Measurements from ENCODE around the gene CDH4. TPM values are rescaled to one million over a fixed set of nuclear protein-coding genes. Genes with fewer than 3 reads are reported as not detected.

The CDH4 gene
- total and polyA plus RNA-seq, 2 donors (not counting 1 experiment from before 2014, with no cell fraction given) = not detected

DNA sequence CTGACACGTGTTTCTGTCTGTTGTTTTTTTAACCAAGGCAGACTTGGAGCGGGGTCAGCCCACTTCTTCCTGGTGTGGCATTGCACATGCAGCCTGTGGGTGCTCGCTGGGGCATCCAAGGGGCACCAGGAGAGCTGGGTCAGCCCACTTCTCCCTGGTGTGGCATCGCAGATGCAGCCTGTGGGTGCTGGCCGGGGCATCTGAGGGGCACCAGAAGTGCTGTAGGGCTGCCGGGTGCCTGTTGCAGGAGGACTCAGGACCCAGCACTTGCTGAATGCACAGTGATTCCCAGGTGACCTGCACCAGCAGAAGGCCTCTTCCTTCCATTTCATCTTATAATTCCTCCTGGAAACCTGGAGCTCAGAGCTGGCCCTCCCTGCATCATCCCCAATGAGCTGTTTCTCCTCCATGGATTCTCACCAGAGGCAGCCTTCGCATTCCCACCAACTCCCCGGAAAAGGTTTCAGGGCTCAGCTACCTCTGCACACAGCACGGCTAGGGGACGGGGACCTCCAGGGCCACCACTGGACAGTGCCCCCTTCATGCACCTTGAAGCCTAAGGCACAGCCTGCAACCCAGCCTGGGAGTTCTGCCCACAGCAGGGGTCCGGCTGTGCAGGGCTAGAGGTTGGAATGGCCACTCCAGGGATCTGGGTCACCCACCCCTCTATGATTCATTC is 594.8 kb downstream of the CDH4 start:
- intact Hi-C loops (cut with micrococcal nuclease) = no loop called here
- H3K4me3 ChIP-seq (ENCODE audit: control extremely low read depth in 1 of 5, extremely low read depth in 1 of 5, insufficient read depth in 1 of 5, low read depth in 2 of 5, low read length in 4 of 5) = no peak overlapping the region
- H3K9me3 Mint-ChIP-seq (ENCODE audit: insufficient read depth) = no peaks in the 10 kb centered on the region
- H3K4me2 ChIP-seq (replicated peaks; ENCODE audit: low read depth, low read length, poor library complexity, severe bottlenecking) = no peak overlapping the region
- ChIA-PET CTCF (no interaction called here), POLR2A (no interaction called here)
- TF ChIP-seq CTCF (IDR thresholded peaks at IDR 0.05) (no peak), EZH2 (IDR thresholded peaks at IDR 0.05; ENCODE audit: borderline replicate concordance, insufficient read depth, low read depth, low read length, poor library complexity, severe bottlenecking) (no peak)
- 88% methylated on average over 11 of the region's 11 CpGs for WGBS (ENCODE audit: insufficient coverage)
- peaks cover 0 to 19% (median 0%) of the 10 kb centered on the region in 3 donors for H3K9me3 ChIP-seq (ENCODE audit: control extremely low read depth in 1 of 3, control insufficient read depth in 2 of 3, insufficient read depth in 1 of 3, low read length in 2 of 3)
- H3K4me1 ChIP-seq (ENCODE audit: control insufficient read depth in 2 of 2, insufficient read depth in 2 of 2, low read length in 2 of 2) = no peaks in the 10 kb centered on the region
- no peaks in the 10 kb centered on the region for H3K79me2 ChIP-seq (ENCODE audit: control insufficient read depth, insufficient read depth, low read length)
- H3K9ac ChIP-seq (ENCODE audit: low read length) = no peak overlapping the region
- no peak overlapping the region for H3K27ac Mint-ChIP-seq
- no peak for DNase-seq
- H2AFZ ChIP-seq (ENCODE audit: insufficient read depth, low read depth, low read length, poor library complexity, severe bottlenecking) = no peak overlapping the region
- no peaks in the 10 kb centered on the region for H3K4me1 Mint-ChIP-seq
- ATAC-seq (ENCODE audit: low read depth) = no peak
- no peaks in the 10 kb centered on the region for H3K27me3 Mint-ChIP-seq
- no peaks in the 10 kb centered on the region for H3K27me3 ChIP-seq (replicated peaks in 1 of 4; ENCODE audit: control extremely low read depth in 1 of 4, control insufficient read depth in 3 of 4, insufficient read depth in 4 of 4, low read length in 3 of 4)
- H3K27ac ChIP-seq (ENCODE audit: low read length in 2 of 2) = no peak overlapping the region
- H4K20me1 ChIP-seq (ENCODE audit: control insufficient read depth, insufficient read depth, low read length, poor library complexity, severe bottlenecking) = no peaks in the 10 kb centered on the region
- H3K36me3 ChIP-seq (replicated peaks in 1 of 2; ENCODE audit: control extremely low read depth in 1 of 2, control insufficient read depth in 1 of 2, extremely low read depth in 1 of 2, insufficient read depth in 2 of 2, low read length in 1 of 2) = no peaks in the 10 kb centered on the region
- no peak overlapping the region for H3K4me3 Mint-ChIP-seq

- intact Hi-C loops (cut with micrococcal nuclease) = no loop called here
- DNase-seq (no peak), ATAC-seq (ENCODE audit: low read depth) (no peak)
- Mint-ChIP-seq H3K4me3 (no peak overlapping the region), H3K9me3 (ENCODE audit: insufficient read depth) (no peaks in the 10 kb centered on the region), H3K4me1 (no peaks in the 10 kb centered on the region), H3K27ac (no peak overlapping the region), H3K27me3 (no peaks in the 10 kb centered on the region)
- H2AFZ ChIP-seq (ENCODE audit: insufficient read depth, low read depth, low read length, poor library complexity, severe bottlenecking) = no peak overlapping the region
- TF ChIP-seq CTCF (IDR thresholded peaks at IDR 0.05) = no peak
- TF ChIP-seq EZH2 (IDR thresholded peaks at IDR 0.05; ENCODE audit: borderline replicate concordance, insufficient read depth, low read depth, low read length, poor library complexity, severe bottlenecking) = no peak
- H3K4me2 ChIP-seq (replicated peaks; ENCODE audit: low read depth, low read length, poor library complexity, severe bottlenecking) = no peak overlapping the region
- H3K9ac ChIP-seq (ENCODE audit: low read length) = no peak overlapping the region
- no peak overlapping the region for H3K27ac ChIP-seq (ENCODE audit: low read length in 2 of 2)
- no peak overlapping the region for H3K4me3 ChIP-seq (ENCODE audit: control extremely low read depth in 1 of 5, extremely low read depth in 1 of 5, insufficient read depth in 1 of 5, low read depth in 2 of 5, low read length in 4 of 5)
- no peaks in the 10 kb centered on the region for H3K79me2 ChIP-seq (ENCODE audit: control insufficient read depth, insufficient read depth, low read length)
- no peaks in the 10 kb centered on the region for H3K4me1 ChIP-seq (ENCODE audit: control insufficient read depth in 2 of 2, insufficient read depth in 2 of 2, low read length in 2 of 2)
- POLR2A ChIA-PET = no interaction called here
- WGBS (ENCODE audit: insufficient coverage) = 90% methylated on average over 8 of the region's 10 CpGs
- no peaks in the 10 kb centered on the region for H4K20me1 ChIP-seq (ENCODE audit: control insufficient read depth, insufficient read depth, low read length, poor library complexity, severe bottlenecking)
- no peaks in the 10 kb centered on the region for H3K36me3 ChIP-seq (replicated peaks in 1 of 2; ENCODE audit: control extremely low read depth in 1 of 2, control insufficient read depth in 1 of 2, extremely low read depth in 1 of 2, insufficient read depth in 2 of 2, low read length in 1 of 2)
- CTCF ChIA-PET = no interaction called here
- H3K27me3 ChIP-seq (replicated peaks in 1 of 4; ENCODE audit: control extremely low read depth in 1 of 4, control insufficient read depth in 3 of 4, insufficient read depth in 4 of 4, low read length in 3 of 4) = no peaks in the 10 kb centered on the region
- peaks cover 0 to 20% (median 0%) of the 10 kb centered on the region in 3 donors for H3K9me3 ChIP-seq (ENCODE audit: control extremely low read depth in 1 of 3, control insufficient read depth in 2 of 3, insufficient read depth in 1 of 3, low read length in 2 of 3)
Measured at GRCh38 chr20:61847420-61847748, 595.3 kb downstream of the CDH4 start.

All from B cell (primary cell).